PFSK-1 (cell line): ENCODE measurements around the gene DLG4.

Source experiments
- FOXP2 ChIP-seq: optimal IDR thresholded peaks from 2 replicates; pipeline ENCODE3; 2011; ENCODE audit warnings: borderline replicate concordance, control low read depth, inconsistent platforms; ENCODE audit not compliant: insufficient read depth; ENCODE audit errors: extremely low read length, extremely low read depth
- POLR2AphosphoS5 ChIP-seq: IDR thresholded peaks from 2 replicates; pipeline ENCODE4 v1.6.1; 2012; ENCODE audit warnings: low read depth, mild to moderate bottlenecking, control low read depth, low read length, moderate library complexity
- SIN3A ChIP-seq: IDR thresholded peaks from 2 replicates; pipeline ENCODE4 v1.6.1; 2012; ENCODE audit warnings: mild to moderate bottlenecking, low read length, moderate library complexity, borderline replicate concordance; ENCODE audit not compliant: insufficient read depth
- TAF1 ChIP-seq: IDR thresholded peaks from 2 replicates; pipeline ENCODE4 v1.6.1; 2012; ENCODE audit warnings: low read length, control low read depth, borderline replicate concordance; ENCODE audit not compliant: insufficient read depth
- TF ChIP-seq, protein P1 (sequence below), 2 experiments: IDR thresholded peaks; 2 replicates each; pipeline versions ENCODE4 v1.6.1 to v1.8.0; 2011 to 2012; ENCODE audit warnings: low read depth in 2 of 2, low read length in 2 of 2, control low read depth in 1 of 2, inconsistent platforms in 1 of 2, mild to moderate bottlenecking in 1 of 2, moderate library complexity in 1 of 2; ENCODE audit not compliant: insufficient read depth in 1 of 2

DNA sequence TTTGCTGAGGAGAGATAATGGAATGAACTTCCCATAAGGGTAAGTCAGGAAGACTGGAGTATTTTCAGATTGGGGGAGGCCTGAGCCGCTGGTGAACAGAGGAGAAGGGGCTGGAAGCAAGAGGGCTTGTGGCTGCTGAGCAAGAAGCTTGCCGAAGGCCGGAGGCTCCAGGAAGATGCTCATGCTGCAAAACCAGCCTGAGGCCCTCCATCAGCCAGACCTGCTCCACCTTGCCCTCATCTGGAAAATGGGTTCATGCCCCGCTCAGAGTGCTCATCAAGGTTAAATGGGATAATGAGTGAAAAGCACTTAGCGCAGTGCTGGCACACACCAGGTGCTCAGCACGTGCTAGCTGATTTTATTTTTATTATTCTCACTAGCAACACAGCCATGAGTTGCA lies 35.0 kb downstream of the DLG4 start:
- TF ChIP-seq SIN3A (no peak), POLR2AphosphoS5 (no peak), TAF1 (no peak), FOXP2 (no peak)
- TF ChIP-seq, protein P1, sequence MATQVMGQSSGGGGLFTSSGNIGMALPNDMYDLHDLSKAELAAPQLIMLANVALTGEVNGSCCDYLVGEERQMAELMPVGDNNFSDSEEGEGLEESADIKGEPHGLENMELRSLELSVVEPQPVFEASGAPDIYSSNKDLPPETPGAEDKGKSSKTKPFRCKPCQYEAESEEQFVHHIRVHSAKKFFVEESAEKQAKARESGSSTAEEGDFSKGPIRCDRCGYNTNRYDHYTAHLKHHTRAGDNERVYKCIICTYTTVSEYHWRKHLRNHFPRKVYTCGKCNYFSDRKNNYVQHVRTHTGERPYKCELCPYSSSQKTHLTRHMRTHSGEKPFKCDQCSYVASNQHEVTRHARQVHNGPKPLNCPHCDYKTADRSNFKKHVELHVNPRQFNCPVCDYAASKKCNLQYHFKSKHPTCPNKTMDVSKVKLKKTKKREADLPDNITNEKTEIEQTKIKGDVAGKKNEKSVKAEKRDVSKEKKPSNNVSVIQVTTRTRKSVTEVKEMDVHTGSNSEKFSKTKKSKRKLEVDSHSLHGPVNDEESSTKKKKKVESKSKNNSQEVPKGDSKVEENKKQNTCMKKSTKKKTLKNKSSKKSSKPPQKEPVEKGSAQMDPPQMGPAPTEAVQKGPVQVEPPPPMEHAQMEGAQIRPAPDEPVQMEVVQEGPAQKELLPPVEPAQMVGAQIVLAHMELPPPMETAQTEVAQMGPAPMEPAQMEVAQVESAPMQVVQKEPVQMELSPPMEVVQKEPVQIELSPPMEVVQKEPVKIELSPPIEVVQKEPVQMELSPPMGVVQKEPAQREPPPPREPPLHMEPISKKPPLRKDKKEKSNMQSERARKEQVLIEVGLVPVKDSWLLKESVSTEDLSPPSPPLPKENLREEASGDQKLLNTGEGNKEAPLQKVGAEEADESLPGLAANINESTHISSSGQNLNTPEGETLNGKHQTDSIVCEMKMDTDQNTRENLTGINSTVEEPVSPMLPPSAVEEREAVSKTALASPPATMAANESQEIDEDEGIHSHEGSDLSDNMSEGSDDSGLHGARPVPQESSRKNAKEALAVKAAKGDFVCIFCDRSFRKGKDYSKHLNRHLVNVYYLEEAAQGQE (IDR thresholded peaks at IDR 0.05; ENCODE audit: insufficient read depth in 1 of 2, low read depth in 2 of 2, low read length in 2 of 2), result no peak
